ENCODE data around the gene CNST.
"Not testable (repeated sequence)": the region's sequence is repeated elsewhere in the genome, so short reads cannot be mapped to it uniquely, and the experiment has no call there.

Gene CNST

GRCh38 chr1:246587606-246588005 is 21.4 kb downstream of the CNST start:
- no peak for DNase-seq

- no peak for DNase-seq
Measured at GRCh38 chr1:246588159-246588721, 22.0 kb downstream of the CNST start.

GRCh38 chr1:246589919-246590318 is 23.7 kb downstream of the CNST start:
- not testable (repeated sequence) for DNase-seq

GRCh38 chr1:246591047-246591446 is 24.8 kb downstream of the CNST start:
- DNase-seq: no peak

GRCh38 chr1:246591504-246591903 is 25.2 kb downstream of the CNST start:
- DNase-seq: no peak

GRCh38 chr1:246591958-246592357 is 25.7 kb downstream of the CNST start:
- DNase-seq: no peak

- no peak for DNase-seq
Measured at GRCh38 chr1:246592695-246593094, 26.4 kb downstream of the CNST start.

GRCh38 chr1:246595146-246595545 is 28.9 kb downstream of the CNST start:
- DNase-seq: no peak

- DNase-seq: no peak
Measured at GRCh38 chr1:246597340-246597739, 31.1 kb downstream of the CNST start.

GRCh38 chr1:246597971-246598370 is 31.7 kb downstream of the CNST start:
- no peak for DNase-seq

GRCh38 chr1:246599315-246599714 is 33.1 kb downstream of the CNST start:
- DNase-seq: no peak

- DNase-seq: no peak
Measured at GRCh38 chr1:246600579-246600978, 34.3 kb downstream of the CNST start.

GRCh38 chr1:246602194-246602593 is 35.9 kb downstream of the CNST start:
- DNase-seq: no peak

GRCh38 chr1:246605231-246605630 is 39.0 kb downstream of the CNST start:
- DNase-seq: not testable (repeated sequence)

- no peak for DNase-seq
Measured at GRCh38 chr1:246607462-246607861, 41.2 kb downstream of the CNST start.

- DNase-seq: no peak
Measured at GRCh38 chr1:246608616-246609376, 42.5 kb downstream of the CNST start.

- no peak for DNase-seq
Measured at GRCh38 chr1:246609632-246610031, 43.4 kb downstream of the CNST start.

GRCh38 chr1:246613096-246613758 is 47.0 kb downstream of the CNST start:
- DNase-seq: no peak

- DNase-seq: no peak
Measured at GRCh38 chr1:246617156-246617555, 50.9 kb downstream of the CNST start.

- no peak for DNase-seq
Measured at GRCh38 chr1:246617768-246618167, 51.5 kb downstream of the CNST start.

- DNase-seq: no peak
Measured at GRCh38 chr1:246618240-246618808, 52.1 kb downstream of the CNST start.

GRCh38 chr1:246622035-246622652 is 55.9 kb downstream of the CNST start:
- no peak for DNase-seq

GRCh38 chr1:246624091-246624490 is 57.8 kb downstream of the CNST start:
- no peak for DNase-seq

Measured in stimulated activated naive CD4-positive, alpha-beta T cell (primary cell).